CD1c-positive myeloid dendritic cell (primary cell): ENCODE measurements around the gene GPC6.

Experiments used
- DNase-seq: peaks from one replicate; pipeline ENCODE4 v3.0.0-alpha.2; 2016; ENCODE audit errors: extremely low spot score

The GPC6 gene

DNA sequence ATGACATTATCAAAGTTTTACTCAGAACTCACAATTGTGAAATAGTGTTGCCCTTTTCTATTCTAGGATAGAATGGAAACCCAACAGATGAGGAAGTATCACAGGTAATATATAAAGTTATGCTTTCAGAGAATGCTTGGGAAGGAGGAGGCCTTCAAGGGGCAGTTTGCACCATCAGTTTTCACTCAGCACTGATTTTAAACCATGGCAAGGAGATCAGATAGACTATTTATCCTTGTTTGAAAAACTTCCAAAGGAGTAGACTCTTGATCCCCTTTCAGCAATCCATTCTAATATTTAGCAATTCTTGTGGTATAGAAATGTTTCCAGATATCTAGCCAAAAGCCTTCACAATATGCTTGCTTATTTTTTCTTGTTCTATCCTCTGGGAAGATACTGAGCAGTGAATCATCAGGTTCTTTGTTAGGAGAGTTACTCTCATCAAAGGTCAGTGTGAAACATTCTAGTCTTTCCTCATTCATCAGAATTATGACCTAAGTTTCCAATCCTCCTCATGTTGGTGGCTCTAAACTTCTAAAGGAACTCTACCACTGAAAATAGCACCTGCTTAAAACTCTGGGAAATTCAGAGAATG lies 3.8 kb downstream of the GPC6 start:
- no peak for DNase-seq

DNA sequence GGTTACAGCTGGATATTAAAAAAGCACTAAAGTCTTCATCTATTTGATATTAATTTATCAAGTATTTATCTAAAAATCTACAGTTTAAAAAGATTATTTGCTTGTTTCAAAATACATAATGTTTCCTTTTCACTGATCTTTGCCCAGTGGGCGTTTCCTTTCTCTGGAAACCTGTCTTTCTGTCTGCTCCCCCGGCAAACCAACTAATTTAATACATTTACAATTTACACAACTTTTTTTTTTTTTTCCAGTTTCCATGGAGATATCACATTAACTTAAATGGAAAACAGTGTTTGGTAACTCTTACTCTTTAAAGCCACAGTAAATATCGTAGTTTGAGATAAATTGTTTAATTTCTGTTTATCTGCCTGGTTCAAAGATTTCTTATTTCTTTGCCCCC lies 5.3 kb downstream of the GPC6 start:
- no peak for DNase-seq

DNA sequence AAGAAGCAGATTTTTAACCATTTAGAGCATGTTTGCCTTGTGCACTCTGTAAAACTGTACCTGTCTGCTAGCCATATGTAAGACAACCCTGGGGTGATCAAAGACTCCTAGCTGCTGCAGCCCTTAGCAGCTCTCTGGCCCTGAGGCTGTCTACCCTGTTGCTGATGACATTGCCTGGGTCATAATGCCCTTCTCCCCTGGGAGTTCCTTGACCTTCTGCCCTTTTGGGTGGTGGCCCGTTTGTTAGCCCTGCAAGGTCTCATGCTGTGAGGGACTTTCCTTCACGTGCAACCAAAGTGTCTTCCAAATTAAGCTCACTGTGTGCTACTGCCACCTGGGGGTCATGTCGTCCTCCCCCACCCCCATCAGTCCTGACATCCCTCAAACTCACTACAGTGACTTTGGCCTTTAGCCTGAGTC lies 7.4 kb downstream of the GPC6 start:
- DNase-seq, result no peak

DNA sequence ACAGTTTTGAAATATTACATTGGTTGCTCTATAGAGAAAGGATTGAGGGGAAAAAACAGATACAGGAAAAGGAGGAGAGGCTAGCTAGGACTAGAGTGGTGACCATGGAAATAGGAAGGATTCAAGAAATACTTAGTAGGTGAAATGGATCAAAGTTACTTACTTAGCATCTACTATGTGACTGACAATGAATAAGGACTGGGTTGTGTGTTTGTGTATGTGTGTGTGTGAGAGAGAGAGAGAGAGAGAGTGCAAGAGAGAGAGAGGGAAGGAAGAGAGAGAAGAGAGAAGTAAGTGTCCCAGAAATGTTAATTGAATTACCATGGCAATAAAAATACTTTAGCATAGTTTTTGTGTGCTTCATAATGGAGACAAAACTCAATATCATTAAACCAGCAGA lies 7.9 kb downstream of the GPC6 start:
- DNase-seq, result no peak

DNA sequence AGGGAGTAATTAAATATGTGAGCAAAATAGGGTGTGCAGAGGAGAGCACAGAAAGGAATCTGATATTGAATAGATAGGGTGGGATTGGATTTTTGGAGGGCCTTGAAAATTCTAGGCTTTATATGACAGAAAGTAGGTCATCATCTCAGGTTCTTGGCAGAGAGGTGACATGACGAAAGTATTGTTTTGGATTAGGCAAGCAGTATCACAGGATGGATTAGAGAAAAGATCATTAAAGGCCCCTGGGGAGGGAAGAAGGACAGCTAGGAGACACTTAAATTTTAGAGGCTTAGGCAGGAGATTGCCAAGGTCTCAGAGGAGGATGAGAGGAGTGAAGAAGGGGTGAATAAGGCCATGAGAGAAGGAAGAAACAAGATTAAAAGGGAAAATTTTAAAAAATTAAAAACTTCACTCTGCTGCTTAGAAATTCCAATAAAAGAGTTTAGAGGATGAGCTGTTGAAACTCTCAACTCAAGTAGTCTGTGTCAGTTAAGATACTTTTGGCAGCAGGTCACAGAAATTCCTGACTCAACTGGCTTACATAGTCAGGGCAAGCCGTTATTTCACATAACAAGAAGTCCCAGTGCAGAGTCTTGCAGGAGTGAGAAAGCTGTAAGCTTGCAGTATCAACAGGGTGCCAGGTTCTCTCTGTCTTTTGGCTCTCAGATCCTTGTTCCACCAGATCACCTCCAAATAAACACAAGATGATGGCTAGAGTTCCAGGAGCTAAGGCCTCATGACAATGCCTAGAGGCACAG lies 8.8 kb downstream of the GPC6 start:
- DNase-seq, result no peak

DNA sequence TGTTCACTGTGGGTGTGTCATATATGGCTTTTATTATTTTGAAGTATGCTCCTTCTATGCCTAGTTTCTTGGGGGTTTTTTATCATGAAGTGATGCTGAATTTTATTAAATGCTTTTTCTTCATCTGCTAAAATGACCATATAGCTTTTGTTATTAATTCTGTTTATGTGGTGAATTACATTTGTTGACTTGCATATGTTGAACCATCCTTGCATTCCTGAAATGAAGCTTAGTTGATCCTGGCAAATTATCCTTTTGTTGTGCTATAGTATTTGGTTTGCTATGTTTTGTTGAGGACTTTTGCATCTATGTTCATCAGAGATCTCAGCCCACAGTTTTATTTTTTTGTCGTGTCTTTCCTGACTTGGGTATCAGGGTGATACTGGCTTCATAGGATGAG lies 12.1 kb downstream of the GPC6 start:
- DNase-seq, result no peak

DNA sequence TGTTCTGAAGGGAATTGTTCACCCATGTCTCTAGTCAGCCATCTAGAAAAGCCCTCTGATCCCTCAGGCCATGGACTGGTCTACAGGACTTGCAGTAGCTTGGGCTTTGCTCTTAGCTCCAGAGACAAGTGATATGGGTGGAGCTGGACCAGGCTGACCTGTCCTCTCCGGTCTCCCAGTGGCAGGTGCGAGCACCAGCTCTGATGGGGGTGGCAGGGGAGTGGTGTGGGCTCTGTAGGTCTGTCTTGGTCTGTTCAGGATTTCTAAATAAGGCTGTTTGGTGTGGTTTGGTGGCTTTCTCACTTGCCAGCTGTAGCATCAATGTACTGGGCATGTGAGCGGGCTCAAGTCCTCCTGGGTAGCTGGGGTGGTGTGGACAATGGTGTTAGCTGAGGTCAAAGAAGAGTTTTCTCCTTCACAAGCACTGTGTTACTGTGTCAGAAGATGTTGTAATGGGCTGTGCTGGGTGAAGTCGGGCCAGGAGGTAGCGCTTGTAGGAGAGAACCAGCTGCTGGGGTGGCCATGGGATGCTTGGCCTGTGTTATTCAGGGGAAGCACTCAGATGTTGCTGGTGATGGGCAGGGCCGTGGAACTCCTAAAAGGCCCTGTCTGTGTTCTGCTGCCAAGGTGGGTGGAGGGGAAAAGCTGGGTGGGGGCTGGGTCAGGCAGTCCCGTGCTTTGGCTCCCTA lies 16.9 kb downstream of the GPC6 start:
- DNase-seq, result no peak

DNA sequence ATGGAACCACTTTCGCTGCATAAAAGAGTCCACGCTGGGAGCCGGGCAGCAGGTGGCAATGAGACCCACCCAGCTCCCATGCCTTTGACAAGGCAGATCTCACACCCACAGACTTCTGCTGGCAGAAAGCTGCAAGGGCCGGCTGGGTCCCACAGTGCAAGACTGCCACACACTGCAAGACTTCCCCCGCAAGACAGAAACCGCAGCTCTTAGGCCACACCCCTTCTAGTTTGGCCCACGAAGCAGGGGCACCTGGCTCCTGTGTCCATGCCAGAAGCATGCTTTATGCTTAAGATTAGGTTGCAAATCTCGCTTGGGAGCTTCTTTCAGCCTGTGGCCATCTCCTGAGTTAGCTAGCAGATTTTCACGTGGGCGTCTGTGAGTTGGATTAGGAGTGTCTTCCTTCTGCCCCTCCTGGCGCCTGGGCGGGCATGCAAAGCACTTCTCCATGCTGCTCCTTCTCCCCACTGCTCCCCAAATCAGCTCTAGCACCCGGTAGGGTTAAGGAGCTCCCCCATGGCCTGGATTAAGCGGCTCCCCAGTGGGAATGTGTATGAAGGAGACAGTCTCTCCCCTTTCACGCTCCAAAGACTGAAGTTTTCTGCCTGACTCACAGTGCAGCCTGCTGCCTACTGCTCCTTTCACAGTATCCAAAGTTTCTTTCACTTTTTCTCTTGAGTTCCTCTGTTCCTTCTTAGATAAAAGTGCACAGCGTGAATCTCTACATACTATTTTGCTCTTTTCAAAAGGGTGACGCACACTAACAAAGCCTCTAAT lies 17.7 kb downstream of the GPC6 start:
- no peak for DNase-seq

DNA sequence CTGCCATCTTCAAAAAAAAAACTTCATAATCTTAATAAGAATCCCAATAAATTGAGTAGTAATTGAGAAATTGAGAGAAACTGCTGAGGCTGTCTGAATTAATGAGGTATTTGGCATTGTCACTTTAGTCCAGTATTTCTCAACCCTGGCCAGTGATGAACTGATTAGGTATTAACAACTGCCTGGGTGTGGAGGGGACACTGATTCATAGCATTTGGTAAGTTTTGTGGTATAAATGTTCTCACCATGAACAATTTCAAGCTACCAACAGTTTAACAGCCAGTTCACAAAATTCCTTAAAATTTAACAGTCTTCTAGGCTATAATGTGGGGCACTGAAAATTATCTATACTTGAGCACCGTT lies 18.3 kb downstream of the GPC6 start:
- no peak for DNase-seq

DNA sequence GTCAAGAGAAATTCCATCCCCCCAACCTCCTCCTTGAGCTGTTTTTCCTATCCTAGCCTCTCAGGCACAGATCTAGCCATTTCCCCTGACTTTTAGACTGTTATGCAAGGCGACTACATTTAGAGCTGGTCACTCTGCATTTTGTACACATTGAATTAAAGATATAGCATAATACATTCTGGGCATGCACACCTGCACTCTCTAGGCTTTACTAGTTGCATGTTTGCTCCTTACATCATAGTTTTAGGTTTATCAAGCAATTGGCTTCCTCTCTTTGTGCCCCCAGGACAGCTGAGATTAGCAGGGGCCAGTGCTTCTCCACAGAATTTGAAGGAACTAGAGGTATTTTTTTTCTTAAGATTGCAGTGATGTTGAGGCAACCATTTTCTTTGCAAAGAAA lies 19.5 kb downstream of the GPC6 start:
- no peak for DNase-seq

DNA sequence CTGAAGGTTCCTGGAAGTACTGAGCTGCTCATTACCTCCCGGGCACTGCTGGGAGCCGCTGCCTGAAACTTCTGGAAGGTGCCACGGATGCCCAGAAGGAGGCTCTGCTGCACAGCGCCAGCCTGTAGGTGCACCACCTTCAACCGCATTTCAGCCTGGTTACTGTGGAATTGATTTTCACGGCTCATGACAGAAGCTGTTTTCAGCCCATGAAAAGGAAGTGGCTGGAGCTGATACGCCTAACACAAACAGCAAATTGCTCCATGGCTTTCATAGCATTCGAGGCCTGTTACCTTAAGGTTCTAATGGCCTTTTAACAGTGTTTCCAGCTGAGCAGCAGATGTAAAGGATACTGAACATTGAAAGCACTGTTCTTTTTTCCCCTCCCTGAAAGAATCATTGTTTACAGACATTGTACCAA lies 22.0 kb downstream of the GPC6 start:
- DNase-seq, result no peak

DNA sequence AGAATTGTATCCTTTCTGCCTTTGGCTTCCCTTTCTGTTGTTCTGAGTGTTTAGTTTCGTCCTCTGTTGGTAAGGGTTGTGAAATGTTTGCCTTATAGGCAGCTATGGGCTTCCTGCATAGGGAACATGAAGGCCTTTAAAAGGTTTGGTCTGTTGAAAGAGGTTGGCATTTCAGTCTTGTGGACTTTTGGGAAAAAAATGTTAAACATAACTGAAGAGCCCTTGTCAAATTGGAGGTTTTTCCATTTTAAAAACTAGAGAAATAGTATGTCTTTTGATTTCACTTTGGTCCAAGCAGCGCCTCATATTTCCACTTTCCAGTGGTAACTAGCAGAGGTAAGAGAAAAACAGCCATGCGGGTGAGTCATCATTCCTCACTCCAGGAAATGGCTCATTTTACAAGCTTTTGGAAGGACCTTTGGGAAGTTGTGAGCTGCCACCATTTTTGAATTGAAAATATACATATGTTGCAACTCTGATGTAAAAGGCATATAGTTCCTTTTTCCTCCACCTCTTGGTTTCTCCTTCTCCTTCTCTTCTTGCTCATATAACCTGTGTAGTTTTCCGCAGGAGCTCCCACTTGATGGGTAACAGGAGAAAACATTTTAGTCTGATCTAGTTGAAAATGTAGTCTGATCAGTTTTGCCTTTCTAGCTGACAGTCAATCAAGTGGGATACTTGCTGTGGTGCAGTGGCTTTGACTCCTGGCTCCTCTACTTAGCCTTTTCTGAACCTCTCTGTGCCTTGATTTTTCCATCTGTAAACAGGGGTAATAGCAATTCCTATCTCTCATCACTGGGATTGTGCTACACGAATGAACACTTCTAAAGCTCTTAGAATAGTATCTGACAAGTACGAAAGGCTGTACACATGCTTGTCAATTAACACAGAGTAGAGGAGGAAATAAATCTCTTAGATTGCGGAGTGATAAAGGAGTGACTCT lies 23.0 kb downstream of the GPC6 start:
- DNase-seq, result no peak

DNA sequence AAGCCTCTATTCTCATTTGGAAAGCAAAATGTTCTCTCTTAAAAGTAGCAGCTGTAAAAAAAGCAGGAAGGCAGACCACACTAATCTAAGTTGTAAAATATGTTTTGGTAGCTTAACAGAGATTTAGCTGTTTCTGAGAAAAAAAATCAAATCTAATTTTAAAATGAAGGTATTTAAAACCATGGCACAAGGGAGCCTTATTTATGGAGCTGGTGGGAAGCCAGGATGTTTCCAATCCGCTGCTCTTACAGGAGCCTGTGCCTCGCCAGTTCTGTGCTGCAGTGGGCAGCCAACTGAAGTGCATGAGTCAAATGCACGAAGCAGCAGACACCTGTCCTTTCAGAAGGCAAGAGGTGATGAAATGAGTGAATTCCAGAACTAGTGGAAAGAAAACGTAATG lies 28.2 kb downstream of the GPC6 start:
- no peak for DNase-seq

DNA sequence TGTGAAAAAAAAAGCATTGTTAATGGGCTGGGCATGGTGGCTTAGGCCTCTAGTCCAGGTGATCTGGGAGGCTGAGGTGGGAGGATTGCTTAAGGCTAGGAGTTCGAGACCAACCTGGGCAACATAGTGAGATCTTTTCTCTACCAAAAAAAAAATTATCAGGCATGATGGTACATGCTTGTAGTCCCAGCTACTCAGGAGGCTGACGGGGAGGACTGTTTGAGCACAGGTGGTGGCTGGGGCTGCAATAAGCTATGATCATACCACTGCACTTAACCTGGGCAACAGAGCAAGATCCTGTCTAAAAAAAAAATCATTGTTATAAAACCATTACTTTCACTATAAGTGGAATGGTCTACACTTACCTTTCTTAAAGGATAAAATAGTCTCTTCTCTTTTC lies 30.4 kb downstream of the GPC6 start:
- no peak for DNase-seq

DNA sequence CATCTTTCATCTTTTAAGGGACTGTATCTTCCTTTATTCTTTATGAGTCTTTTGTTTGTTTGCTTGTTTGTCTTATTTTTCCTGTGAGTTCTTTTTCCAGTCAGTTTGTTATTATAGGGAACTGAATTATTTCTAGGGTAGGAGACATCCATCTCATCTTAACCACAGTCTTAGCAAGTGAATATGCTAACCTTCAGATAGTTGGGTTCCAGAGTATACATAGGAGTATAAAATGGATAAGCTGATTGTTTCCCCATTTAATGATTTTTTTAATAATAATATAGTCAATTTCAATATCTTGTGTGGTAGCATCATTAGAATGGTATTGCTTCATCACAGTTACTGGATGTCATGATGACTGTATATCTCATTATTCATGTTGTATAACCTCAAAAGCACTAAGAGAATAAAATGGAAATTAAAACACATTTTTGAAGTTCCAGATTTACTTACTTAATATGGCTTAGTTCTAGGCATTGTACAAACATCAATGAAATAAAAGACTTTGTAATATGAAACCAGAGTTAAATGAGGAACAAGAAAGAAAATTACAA lies 33.0 kb downstream of the GPC6 start:
- no peak for DNase-seq

DNA sequence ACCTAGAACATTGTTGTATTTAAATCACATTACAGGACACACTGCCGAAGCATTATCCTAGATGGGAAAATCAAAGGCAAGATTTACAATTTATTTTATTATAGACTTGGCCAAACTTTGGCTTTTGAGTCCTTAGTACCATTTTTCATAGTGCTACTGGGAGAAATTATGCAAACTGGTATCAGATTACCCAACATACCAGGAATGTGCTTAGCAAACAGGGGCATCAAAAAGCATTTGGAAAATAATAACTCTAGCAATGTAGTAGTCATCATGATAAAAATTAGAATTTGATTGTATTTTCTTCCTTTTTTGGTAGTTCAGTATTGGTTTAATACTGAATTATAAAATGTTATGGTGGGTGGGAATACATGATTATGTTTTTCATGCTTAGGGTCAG lies 34.0 kb downstream of the GPC6 start:
- no peak for DNase-seq

DNA sequence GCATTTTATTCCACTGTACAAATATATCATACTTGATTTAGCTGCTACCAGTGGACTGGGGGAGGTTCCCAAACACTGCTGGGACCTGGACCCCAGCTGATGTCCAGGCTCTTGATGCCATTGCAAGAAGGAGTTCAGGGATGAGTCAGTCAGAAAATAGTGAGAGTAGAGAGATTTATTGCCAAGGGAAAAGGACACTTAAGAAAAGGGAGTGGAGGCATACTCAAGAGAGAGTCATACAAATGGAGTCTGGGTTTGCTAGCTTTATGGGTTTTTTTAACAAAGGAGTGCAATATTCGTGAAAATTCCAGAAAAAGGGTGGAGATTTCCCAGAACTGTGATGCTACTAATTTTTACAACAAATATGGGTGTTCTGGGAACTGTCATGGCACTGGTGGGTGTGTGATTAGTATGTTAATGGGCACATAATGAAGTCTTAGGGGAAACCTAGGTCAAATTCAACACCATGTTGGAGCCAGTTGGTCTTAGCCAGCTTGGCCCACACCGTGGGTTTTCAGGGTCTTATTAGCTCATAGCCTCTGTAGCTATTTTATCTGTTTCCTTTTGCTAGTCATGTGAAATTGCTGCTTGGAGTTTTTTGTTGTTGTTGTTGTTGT lies 36.2 kb downstream of the GPC6 start:
- DNase-seq, result no peak

DNA sequence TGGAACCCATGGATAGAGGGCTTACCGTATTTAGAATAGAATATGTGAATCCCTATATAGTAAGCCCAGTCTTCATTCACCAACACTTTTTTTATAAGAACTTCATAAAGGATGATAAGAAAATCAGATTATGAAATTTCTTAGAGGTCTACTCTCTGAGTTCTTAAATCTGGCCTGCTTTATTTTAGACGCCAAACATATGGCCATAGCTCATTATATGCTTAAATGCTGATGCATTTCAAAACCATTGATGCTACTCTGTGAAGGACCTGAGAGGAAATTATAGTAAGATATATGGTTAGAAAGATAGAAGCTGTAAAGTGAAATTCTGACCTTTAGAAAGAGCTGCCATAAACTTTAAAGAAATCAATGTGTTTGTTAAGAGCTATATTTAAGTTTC lies 38.3 kb downstream of the GPC6 start:
- no peak for DNase-seq

DNA sequence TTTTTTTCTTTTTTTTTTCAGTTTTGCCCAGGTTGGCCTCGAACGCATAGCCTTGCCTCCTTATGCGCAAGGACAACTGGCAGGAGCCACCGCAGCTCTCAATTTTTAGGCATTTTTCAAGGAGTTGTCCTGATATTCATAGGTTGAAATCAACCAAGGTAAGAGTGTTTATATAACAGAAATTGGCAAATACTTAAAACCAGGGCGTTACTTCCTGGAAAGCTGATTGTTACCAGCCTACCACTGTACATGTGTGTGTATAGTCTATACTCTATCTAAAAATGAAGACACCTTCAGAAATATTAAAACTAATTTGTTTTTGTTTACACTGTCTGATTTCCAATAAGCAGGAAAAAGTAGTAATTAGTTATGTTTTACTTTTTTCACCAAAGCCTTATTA lies 39.2 kb downstream of the GPC6 start:
- DNase-seq, result no peak

DNA sequence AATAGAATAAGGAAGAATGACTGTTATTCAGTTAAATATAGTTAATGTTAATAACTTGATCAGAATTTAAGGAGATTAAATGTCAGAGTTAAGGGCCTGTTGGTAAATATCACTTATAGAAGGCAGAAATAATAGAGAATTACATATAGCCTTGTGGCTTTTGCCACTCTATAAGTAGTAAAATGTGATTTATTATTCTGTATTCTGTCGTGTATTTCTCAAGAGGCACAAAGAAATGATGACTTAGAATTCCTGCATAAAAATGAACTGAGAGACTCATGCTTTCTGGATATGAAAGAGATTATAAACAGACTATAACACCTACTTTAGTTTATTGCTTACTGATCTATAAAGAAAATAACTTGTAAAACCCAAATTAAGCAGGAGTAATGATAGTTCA lies 40.1 kb downstream of the GPC6 start:
- DNase-seq, result no peak
